Measurements from ENCODE around the gene GDPD5.
A peak's percentile ranks its signal among the peaks of the same experiment; 100 is the strongest.

GDPD5 gene

DNA sequence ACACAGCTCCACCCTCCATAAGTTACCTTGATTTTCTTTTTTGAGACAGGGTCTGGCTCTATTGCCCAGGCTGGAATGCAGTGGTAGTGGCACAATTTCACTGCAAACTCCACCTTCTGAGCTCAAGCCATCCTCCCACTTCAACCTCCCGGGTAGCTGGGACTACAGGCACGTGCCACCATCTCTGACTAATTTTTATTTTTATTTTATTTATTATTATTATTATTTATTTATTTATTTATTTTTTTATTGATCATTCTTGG lies 116.9 kb downstream of the GDPD5 start:
- TF ChIP-seq, protein P1, sequence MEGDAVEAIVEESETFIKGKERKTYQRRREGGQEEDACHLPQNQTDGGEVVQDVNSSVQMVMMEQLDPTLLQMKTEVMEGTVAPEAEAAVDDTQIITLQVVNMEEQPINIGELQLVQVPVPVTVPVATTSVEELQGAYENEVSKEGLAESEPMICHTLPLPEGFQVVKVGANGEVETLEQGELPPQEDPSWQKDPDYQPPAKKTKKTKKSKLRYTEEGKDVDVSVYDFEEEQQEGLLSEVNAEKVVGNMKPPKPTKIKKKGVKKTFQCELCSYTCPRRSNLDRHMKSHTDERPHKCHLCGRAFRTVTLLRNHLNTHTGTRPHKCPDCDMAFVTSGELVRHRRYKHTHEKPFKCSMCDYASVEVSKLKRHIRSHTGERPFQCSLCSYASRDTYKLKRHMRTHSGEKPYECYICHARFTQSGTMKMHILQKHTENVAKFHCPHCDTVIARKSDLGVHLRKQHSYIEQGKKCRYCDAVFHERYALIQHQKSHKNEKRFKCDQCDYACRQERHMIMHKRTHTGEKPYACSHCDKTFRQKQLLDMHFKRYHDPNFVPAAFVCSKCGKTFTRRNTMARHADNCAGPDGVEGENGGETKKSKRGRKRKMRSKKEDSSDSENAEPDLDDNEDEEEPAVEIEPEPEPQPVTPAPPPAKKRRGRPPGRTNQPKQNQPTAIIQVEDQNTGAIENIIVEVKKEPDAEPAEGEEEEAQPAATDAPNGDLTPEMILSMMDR (IDR thresholded peaks at IDR 0.05; ENCODE audit: borderline replicate concordance, extremely low read depth, low read length, poor library complexity, severe bottlenecking) = no peak
- TF ChIP-seq EZH2 (IDR thresholded peaks at IDR 0.05; ENCODE audit: borderline replicate concordance, low read depth, low read length, severe bottlenecking) = no peak
- H3K4me3 ChIP-seq (ENCODE audit: low read depth in 1 of 2, low read length in 2 of 2) = no peak overlapping the region
- H3K4me2 ChIP-seq (ENCODE audit: insufficient read depth, low read length) = no peak overlapping the region
- H2AFZ ChIP-seq (ENCODE audit: low read depth, low read length) = no peak overlapping the region
- H3K27ac ChIP-seq (ENCODE audit: low read length) = no peak overlapping the region
- H3K9me3 ChIP-seq (ENCODE audit: insufficient read depth, low read length, severe bottlenecking) = no peaks in the 10 kb centered on the region
- peaks cover 65% of the 10 kb centered on the region for H3K36me3 ChIP-seq (ENCODE audit: insufficient read depth, low read length)
- no peak overlapping the region for H3K9ac ChIP-seq (ENCODE audit: low read depth, low read length)
- H3K79me2 ChIP-seq (ENCODE audit: insufficient read depth, low read length) = peaks cover 28% of the 10 kb centered on the region
- H3K4me1 ChIP-seq (ENCODE audit: insufficient read depth, low read length) = peaks cover 4% of the 10 kb centered on the region; the same call in 1 of the 2 replicates
- DNase-seq = no peak
- no peaks in the 10 kb centered on the region for H3K27me3 ChIP-seq (ENCODE audit: insufficient read depth, low read length, poor library complexity)
- peak; percentile 18; the same call in 1 of the 3 replicates for ATAC-seq (ENCODE audit: insufficient read depth, low read depth)
- H4K20me1 ChIP-seq (ENCODE audit: insufficient read depth, low read length) = peaks cover 42% of the 10 kb centered on the region

DNA sequence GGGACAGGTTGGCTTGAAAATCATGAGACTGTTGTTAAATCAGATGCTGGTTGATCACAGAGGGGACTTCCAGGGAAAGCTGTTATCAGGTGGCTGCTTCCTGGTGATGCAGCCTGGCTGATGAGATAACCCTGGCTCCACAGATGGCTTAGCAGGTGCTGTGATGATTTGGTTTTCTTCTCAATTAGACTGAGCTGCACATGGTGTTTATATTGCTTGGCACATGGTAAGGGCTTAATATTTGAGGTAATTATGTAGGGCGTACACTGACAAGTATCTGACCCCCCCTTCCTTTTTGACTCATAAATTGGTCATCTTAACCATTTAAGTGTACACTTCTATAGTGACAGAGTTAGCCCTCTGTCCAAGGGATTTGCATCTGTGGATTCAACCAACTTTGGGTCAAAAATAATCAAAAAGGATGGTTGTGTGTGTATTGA lies 119.4 kb downstream of the GDPD5 start:
- Histone ChIP-seq H3K4me1 (ENCODE audit: insufficient read depth, low read length) (peaks cover 26% of the 10 kb centered on the region), H3K4me3 (ENCODE audit: low read depth in 1 of 2, low read length in 2 of 2) (no peak overlapping the region), H3K9me3 (ENCODE audit: insufficient read depth, low read length, severe bottlenecking) (no peaks in the 10 kb centered on the region), H2AFZ (ENCODE audit: low read depth, low read length) (no peak overlapping the region), H4K20me1 (ENCODE audit: insufficient read depth, low read length) (peaks cover 61% of the 10 kb centered on the region), H3K36me3 (ENCODE audit: insufficient read depth, low read length) (peaks cover 74% of the 10 kb centered on the region), H3K27ac (ENCODE audit: low read length) (no peak overlapping the region), H3K27me3 (ENCODE audit: insufficient read depth, low read length, poor library complexity) (no peaks in the 10 kb centered on the region), H3K9ac (ENCODE audit: low read depth, low read length) (no peak overlapping the region), H3K4me2 (ENCODE audit: insufficient read depth, low read length) (no peak overlapping the region), H3K79me2 (ENCODE audit: insufficient read depth, low read length) (peaks cover 54% of the 10 kb centered on the region)
- DNase-seq (no peak), ATAC-seq (ENCODE audit: insufficient read depth, low read depth) (peak; percentile 27; the same call in 1 of the 3 replicates)
- TF ChIP-seq, protein P1 (IDR thresholded peaks at IDR 0.05; ENCODE audit: borderline replicate concordance, extremely low read depth, low read length, poor library complexity, severe bottlenecking) = no peak
- TF ChIP-seq EZH2 (IDR thresholded peaks at IDR 0.05; ENCODE audit: borderline replicate concordance, low read depth, low read length, severe bottlenecking) = no peak

- peaks cover 74% of the 10 kb centered on the region for H3K79me2 ChIP-seq (ENCODE audit: insufficient read depth, low read length)
- DNase-seq = no peak
- H3K4me1 ChIP-seq (ENCODE audit: insufficient read depth, low read length) = peaks cover 40% of the 10 kb centered on the region
- no peak overlapping the region for H2AFZ ChIP-seq (ENCODE audit: low read depth, low read length)
- H3K4me3 ChIP-seq (ENCODE audit: low read depth in 1 of 2, low read length in 2 of 2) = no peak overlapping the region
- H3K9me3 ChIP-seq (ENCODE audit: insufficient read depth, low read length, severe bottlenecking) = no peaks in the 10 kb centered on the region
- H3K9ac ChIP-seq (ENCODE audit: low read depth, low read length) = no peak overlapping the region
- H3K36me3 ChIP-seq (ENCODE audit: insufficient read depth, low read length) = peaks cover 93% of the 10 kb centered on the region
- TF ChIP-seq, protein P1 (IDR thresholded peaks at IDR 0.05; ENCODE audit: borderline replicate concordance, extremely low read depth, low read length, poor library complexity, severe bottlenecking) = no peak
- no peak for TF ChIP-seq EZH2 (IDR thresholded peaks at IDR 0.05; ENCODE audit: borderline replicate concordance, low read depth, low read length, severe bottlenecking)
- no peaks in the 10 kb centered on the region for H3K27me3 ChIP-seq (ENCODE audit: insufficient read depth, low read length, poor library complexity)
- H3K4me2 ChIP-seq (ENCODE audit: insufficient read depth, low read length) = peak overlapping the region; percentile 25
- no peak overlapping the region for H3K27ac ChIP-seq (ENCODE audit: low read length)
- no peak for ATAC-seq (ENCODE audit: insufficient read depth, low read depth)
- peaks cover 75% of the 10 kb centered on the region for H4K20me1 ChIP-seq (ENCODE audit: insufficient read depth, low read length)
These were observed 121.6 kb downstream of the GDPD5 start for GRCh38 chr11:75403983-75404658.
